GM21367 (cell line): ENCODE measurements around the gene CITED4.

Source experiments
- ATAC-seq: cut with Tn5 transposase; IDR thresholded peaks from one replicate; pipeline ENCODE4 v1.9.1; 2021; ENCODE audit not compliant: unreplicated experiment

Gene CITED4

GRCh38 chr1:40853885-40854170 is 8.3 kb downstream of the CITED4 start:
- ATAC-seq = no peak

- no peak for ATAC-seq
These were observed 8.9 kb downstream of the CITED4 start for GRCh38 chr1:40853113-40853884.

- no peak for ATAC-seq
These were observed 10.5 kb downstream of the CITED4 start for GRCh38 chr1:40851643-40852042.

- ATAC-seq = no peak
These were observed 12.2 kb downstream of the CITED4 start for GRCh38 chr1:40849801-40850592.

- ATAC-seq = no peak
These were observed 13.5 kb downstream of the CITED4 start for GRCh38 chr1:40848530-40849189.

- ATAC-seq = no peak
These were observed 15.0 kb downstream of the CITED4 start for GRCh38 chr1:40847023-40847745.

GRCh38 chr1:40845895-40846294 is 16.3 kb downstream of the CITED4 start:
- no peak for ATAC-seq

- no peak for ATAC-seq
These were observed 17.0 kb downstream of the CITED4 start for GRCh38 chr1:40844887-40845878.

- ATAC-seq = no peak
These were observed 18.1 kb downstream of the CITED4 start for GRCh38 chr1:40844079-40844478.

GRCh38 chr1:40842691-40843090 is 19.5 kb downstream of the CITED4 start:
- ATAC-seq = no peak

- no peak for ATAC-seq
These were observed 20.0 kb downstream of the CITED4 start for GRCh38 chr1:40842207-40842606.

- no peak for ATAC-seq
These were observed 20.6 kb downstream of the CITED4 start for GRCh38 chr1:40841602-40842001.

- ATAC-seq = no peak
These were observed 21.4 kb downstream of the CITED4 start for GRCh38 chr1:40840526-40841323.

- no peak for ATAC-seq
These were observed 22.2 kb downstream of the CITED4 start for GRCh38 chr1:40839943-40840335.

- ATAC-seq = no peak
These were observed 22.9 kb downstream of the CITED4 start for GRCh38 chr1:40838980-40839942.

GRCh38 chr1:40838045-40838979 is 23.9 kb downstream of the CITED4 start:
- no peak for ATAC-seq

GRCh38 chr1:40837601-40838000 is 24.6 kb downstream of the CITED4 start:
- ATAC-seq = no peak
